Suprapubic skin (tissue), 4 donors: ENCODE results near the gene LRRC37B. TPM values are rescaled to one million over a fixed set of nuclear protein-coding genes. Genes with fewer than 3 reads are reported as not detected.

Experiments used
- DNase-seq, 2 donors: peaks; one replicate each; pipeline ENCODE4 v3.0.0-alpha.2; 2019; ENCODE audit warnings: low spot score in 2 of 2
- H3K27ac ChIP-seq: fragments of 200-600 bp; sonication (generic); one replicate; pipeline ENCODE4 v1.5.1; 2019
- H3K27me3 ChIP-seq: fragments of 200-600 bp; sonication (generic); one replicate; pipeline ENCODE4 v1.5.1; 2019
- H3K36me3 ChIP-seq: fragments of 200-600 bp; sonication (generic); one replicate; pipeline ENCODE4 v1.5.1; 2019
- H3K4me1 ChIP-seq: fragments of 200-600 bp; sonication (generic); one replicate; pipeline ENCODE4 v1.5.1; 2019
- H3K4me3 ChIP-seq: fragments of 200-600 bp; sonication (generic); one replicate; pipeline ENCODE4 v1.5.1; 2019; ENCODE audit warnings: mild to moderate bottlenecking
- H3K9me3 ChIP-seq: fragments of 200-600 bp; sonication (generic); one replicate; pipeline ENCODE4 v1.5.1; 2019
- EP300 ChIP-seq: sonication (generic); formaldehyde crosslinking; IDR thresholded peaks from one replicate; pipeline ENCODE4 v1.6.1; 2017; ENCODE audit warnings: antibody characterized with exemption
- POLR2A ChIP-seq, 2 donors: fragments of 450-650 bp; IDR thresholded peaks; one replicate each; pipeline ENCODE4 v1.6.1; 2017; ENCODE audit warnings: antibody characterized with exemption in 2 of 2, mild to moderate bottlenecking in 2 of 2, moderate library complexity in 2 of 2
- POLR2AphosphoS5 ChIP-seq, 3 donors: sonication (generic); formaldehyde crosslinking; IDR thresholded peaks; one replicate each; pipeline ENCODE4 v1.6.1; 2017; ENCODE audit warnings: antibody characterized with exemption in 3 of 3
- WGBS: methylation state at CpG from one replicate; pipeline ENCODE4 v1.1.5; 2018; 5-methylcytosine and 5-hydroxymethylcytosine counted together
- total RNA-seq, 4 donors: library from RNA; depleted of rRNA; stranded (reverse); fragments of >200 nt; gene quantifications; one replicate each; pipeline ENCODE4 v1.1.0, GENCODE V29; 2016
- TF ChIP-seq, protein P1 (sequence below), 2 donors: fragments of 200-600 bp in 1 of 2; fragments of 450-650 bp in 1 of 2; sonication (generic) in 1 of 2; IDR thresholded peaks; one replicate each; pipeline ENCODE4 v1.5.1; 2016 to 2019; ENCODE audit warnings: antibody characterized with exemption in 2 of 2, mild to moderate bottlenecking in 1 of 2, moderate library complexity in 1 of 2

Gene LRRC37B
- total RNA-seq, 4 donors from 2014 or later: 17.8 to 116 (median 30.2) TPM

DNA sequence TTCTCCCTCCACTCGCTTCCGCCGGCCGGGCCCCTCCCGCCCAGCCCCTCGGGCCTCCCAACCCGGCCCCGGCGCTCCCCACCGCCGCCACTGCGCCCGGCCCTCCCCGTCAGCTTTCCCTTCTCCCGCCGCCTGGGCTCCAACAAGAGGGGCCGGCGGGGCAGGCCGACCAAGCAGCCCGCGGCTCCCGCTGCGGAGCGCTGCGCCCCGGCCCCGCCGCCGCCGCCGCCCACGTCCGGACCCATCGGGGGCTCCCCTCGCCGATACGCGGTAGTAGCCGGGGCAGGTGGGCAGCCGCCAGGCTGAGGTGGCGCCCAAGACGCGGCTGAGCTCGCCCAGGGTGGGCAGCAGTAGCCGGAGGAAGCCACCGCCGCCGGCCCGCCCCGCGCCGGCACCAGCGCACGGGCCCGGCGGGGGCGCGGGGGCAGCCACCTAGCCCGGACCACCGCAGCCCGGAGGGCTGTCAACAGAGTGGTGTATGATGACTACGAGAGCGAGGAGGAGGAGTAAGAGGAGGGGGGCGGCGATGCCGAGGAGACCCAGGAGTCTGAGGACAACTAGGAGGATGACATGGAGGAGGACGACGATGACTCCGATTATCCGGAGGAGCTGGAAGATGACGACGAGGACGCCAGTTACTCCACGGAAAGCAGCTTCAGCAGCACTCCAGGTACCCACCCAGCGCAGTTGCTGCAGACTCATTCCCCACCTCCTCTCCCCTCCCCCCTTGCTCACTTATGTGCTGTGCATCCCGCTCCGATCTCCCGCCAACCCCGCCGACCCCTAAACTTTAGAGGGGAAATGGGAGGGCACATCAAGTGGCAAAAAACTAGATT lies 498 bp downstream of the LRRC37B start:
- Histone ChIP-seq H3K4me1 (peaks cover 26% of the 10 kb centered on the region), H3K36me3 (no peaks in the 10 kb centered on the region), H3K27me3 (no peaks in the 10 kb centered on the region), H3K27ac (peak overlapping the region; percentile 89), H3K9me3 (no peaks in the 10 kb centered on the region), H3K4me3 (peak overlapping the region; percentile 97)
- DNase-seq: peak in 1 of 2 donors; percentile 67
- WGBS: 0% methylated on average over 38 of the region's 80 CpGs
- TF ChIP-seq, protein P1, sequence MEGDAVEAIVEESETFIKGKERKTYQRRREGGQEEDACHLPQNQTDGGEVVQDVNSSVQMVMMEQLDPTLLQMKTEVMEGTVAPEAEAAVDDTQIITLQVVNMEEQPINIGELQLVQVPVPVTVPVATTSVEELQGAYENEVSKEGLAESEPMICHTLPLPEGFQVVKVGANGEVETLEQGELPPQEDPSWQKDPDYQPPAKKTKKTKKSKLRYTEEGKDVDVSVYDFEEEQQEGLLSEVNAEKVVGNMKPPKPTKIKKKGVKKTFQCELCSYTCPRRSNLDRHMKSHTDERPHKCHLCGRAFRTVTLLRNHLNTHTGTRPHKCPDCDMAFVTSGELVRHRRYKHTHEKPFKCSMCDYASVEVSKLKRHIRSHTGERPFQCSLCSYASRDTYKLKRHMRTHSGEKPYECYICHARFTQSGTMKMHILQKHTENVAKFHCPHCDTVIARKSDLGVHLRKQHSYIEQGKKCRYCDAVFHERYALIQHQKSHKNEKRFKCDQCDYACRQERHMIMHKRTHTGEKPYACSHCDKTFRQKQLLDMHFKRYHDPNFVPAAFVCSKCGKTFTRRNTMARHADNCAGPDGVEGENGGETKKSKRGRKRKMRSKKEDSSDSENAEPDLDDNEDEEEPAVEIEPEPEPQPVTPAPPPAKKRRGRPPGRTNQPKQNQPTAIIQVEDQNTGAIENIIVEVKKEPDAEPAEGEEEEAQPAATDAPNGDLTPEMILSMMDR (IDR thresholded peaks at IDR 0.05): no peak
- TF ChIP-seq POLR2AphosphoS5 (IDR thresholded peaks at IDR 0.05): no peak
- no peak for TF ChIP-seq EP300
- no peak for TF ChIP-seq POLR2A (IDR thresholded peaks at IDR 0.05)

DNA sequence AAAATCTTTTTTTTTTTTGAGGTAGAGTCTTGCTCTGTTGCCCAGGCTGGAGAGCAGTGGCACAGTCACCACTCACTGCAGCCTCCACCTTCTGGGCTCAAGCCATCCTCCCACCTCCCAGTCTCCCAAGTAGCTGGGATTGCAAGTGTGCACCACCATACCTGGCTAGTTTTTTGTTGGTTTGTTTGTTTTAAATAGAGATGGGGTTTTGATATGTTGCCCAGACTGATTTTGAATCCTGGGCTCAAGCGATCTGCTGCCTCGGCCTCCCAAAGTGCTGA lies 2.0 kb downstream of the LRRC37B start:
- H3K27ac ChIP-seq: no peak overlapping the region
- peak overlapping the region; percentile 97 for H3K4me3 ChIP-seq
- no peaks in the 10 kb centered on the region for H3K27me3 ChIP-seq
- no peak for TF ChIP-seq POLR2AphosphoS5 (IDR thresholded peaks at IDR 0.05)
- TF ChIP-seq, protein P1 (IDR thresholded peaks at IDR 0.05): no peak
- no peak for TF ChIP-seq POLR2A (IDR thresholded peaks at IDR 0.05)
- no peak for TF ChIP-seq EP300
- no peaks in the 10 kb centered on the region for H3K36me3 ChIP-seq
- 92% methylated on average over 2 of the region's 2 CpGs for WGBS
- H3K4me1 ChIP-seq: peaks cover 26% of the 10 kb centered on the region
- DNase-seq: no peak
- H3K9me3 ChIP-seq: no peaks in the 10 kb centered on the region

DNA sequence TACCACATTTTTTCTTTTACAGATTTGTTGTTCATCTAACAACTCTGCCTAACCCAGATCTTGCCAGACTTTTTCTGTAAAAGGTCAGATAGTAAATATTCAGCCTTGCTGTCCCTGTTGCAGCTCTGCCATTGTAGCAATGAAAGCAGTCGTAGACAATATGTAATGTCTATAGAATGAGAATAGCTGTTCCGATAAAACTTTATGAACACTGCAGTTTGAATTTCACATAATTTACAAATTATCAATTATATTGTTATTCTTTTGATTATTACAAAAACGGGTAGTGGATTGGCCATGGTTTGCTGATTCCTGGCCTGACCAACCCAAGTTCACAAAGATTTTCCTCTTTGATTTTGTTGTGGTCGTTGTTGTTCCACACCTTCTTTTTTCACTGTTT lies 2.9 kb downstream of the LRRC37B start:
- Histone ChIP-seq H3K4me3 (no peak overlapping the region), H3K36me3 (no peaks in the 10 kb centered on the region), H3K27ac (no peak overlapping the region), H3K9me3 (no peaks in the 10 kb centered on the region), H3K4me1 (peaks cover 26% of the 10 kb centered on the region), H3K27me3 (no peaks in the 10 kb centered on the region)
- DNase-seq: no peak
- WGBS: 83% methylated on average over 4 of the region's 4 CpGs
- TF ChIP-seq, protein P1 (IDR thresholded peaks at IDR 0.05): no peak
- TF ChIP-seq POLR2A (IDR thresholded peaks at IDR 0.05) (no peak), POLR2AphosphoS5 (IDR thresholded peaks at IDR 0.05) (no peak), EP300 (no peak)

DNA sequence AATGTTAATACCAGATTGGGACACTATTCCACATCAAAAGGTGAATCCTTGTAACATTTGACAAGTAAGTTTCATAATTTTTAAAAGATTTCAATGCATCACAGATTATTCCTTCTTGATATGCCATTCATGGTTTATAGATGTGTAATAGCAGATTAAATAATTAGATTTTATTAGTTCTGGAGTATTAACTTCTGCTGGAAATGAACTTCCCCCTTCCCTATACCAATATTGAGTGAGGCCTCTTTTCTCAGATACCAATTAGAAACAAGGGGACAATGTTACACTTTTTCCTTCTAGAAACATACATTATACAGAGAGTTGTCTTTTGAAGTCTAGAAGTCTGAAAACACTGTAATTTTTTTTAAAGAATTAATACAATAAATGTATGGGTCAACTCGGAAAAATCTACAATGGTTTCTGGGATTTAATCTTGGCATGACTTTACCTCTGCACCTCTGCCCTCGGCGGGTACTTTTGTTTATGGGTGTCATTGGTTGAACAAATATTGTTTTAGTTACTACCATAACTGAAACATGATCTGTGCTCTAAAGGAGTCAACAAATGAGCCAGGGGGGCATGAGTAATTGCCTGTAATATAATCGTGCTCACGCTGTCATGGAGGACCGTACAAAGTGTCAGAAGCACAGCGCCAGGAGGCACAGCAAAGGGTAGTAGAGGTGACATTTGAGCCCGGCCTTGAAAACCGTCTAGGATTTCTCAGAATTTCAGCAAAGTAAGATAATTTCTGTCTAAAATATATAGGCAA lies 8.2 kb downstream of the LRRC37B start:
- Histone ChIP-seq H3K4me3 (no peak overlapping the region), H3K36me3 (peaks cover under 1% of the 10 kb centered on the region), H3K27me3 (no peaks in the 10 kb centered on the region), H3K4me1 (peaks cover 3% of the 10 kb centered on the region), H3K27ac (no peak overlapping the region), H3K9me3 (no peaks in the 10 kb centered on the region)
- WGBS: 92% methylated on average over 9 of the region's 9 CpGs
- DNase-seq: no peak
- no peak for TF ChIP-seq POLR2AphosphoS5 (IDR thresholded peaks at IDR 0.05)
- TF ChIP-seq EP300: no peak
- TF ChIP-seq, protein P1 (IDR thresholded peaks at IDR 0.05): no peak
- TF ChIP-seq POLR2A (IDR thresholded peaks at IDR 0.05): no peak

DNA sequence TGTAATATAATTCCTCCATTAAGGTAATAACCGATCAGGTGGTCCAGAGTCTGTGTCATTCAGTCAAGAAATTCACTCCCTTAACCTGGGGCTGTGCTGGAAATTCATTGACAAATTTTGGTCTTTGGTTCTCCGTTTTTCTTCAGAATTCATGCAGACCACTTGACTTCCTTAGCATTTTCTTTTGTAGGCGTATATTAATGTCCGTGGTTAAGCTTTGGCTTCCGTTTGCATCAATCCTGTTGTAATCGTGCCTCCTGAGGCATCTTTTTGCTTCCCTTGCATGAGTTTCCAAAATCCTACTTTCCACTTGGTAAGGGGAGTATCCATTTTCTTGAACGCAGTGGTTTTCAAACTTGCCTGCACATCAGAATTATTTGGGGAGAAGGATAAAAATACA lies 9.0 kb downstream of the LRRC37B start:
- H3K27ac ChIP-seq: no peak overlapping the region
- no peak for DNase-seq
- TF ChIP-seq EP300 (no peak), POLR2AphosphoS5 (IDR thresholded peaks at IDR 0.05) (no peak), POLR2A (IDR thresholded peaks at IDR 0.05) (no peak)
- H3K36me3 ChIP-seq: peaks cover 9% of the 10 kb centered on the region
- no peaks in the 10 kb centered on the region for H3K9me3 ChIP-seq
- H3K4me3 ChIP-seq: no peak overlapping the region
- peaks cover 5% of the 10 kb centered on the region for H3K4me1 ChIP-seq
- WGBS: 77% methylated on average over 7 of the region's 7 CpGs
- no peaks in the 10 kb centered on the region for H3K27me3 ChIP-seq
